T-helper 1 cell treated with Interleukin-12 subunit alpha and Interleukin-12 subunit beta and Interleukin-4 antibody, amounts not matched to agents 30 ng/mL and 1 ng/mL, for 36 hours (primary cell): ENCODE measurements around the gene GRK5. TPM values are rescaled to one million over a fixed set of nuclear protein-coding genes. Genes with fewer than 3 reads are reported as not detected.

Experiments used
- intact Hi-C: fragments of 100-400 bp; cut with micrococcal nuclease; formaldehyde crosslinking; loops from one replicate; pipeline ENCODE4 v1.15.1; 2024
- total RNA-seq: library from RNA; stranded (reverse); gene quantifications from 2 replicates; pipeline ENCODE4 v1.2.3, GENCODE V29; 2022

GRK5 gene
- total RNA-seq, 1 donor from 2014 or later = 50.1 TPM

- intact Hi-C loops = no loop called here
These were observed 205.7 kb downstream of the GRK5 start for GRCh38 chr10:119413093-119413453.

GRCh38 chr10:119413471-119414080 lies 206.2 kb downstream of the GRK5 start:
- intact Hi-C loops = no loop called here

GRCh38 chr10:119414081-119414611 lies 206.8 kb downstream of the GRK5 start:
- intact Hi-C loops = no loop called here

GRCh38 chr10:119415121-119415520 lies 207.8 kb downstream of the GRK5 start:
- intact Hi-C loops = loop anchor here (5.0 kb wide), 2 partner anchors 83 to 278 kb away; no protein-coding TSS in a partner anchor

GRCh38 chr10:119415536-119416503 lies 208.4 kb downstream of the GRK5 start:
- intact Hi-C loops = loop anchor here (2.0 to 5.0 kb wide), 4 partner anchors 84 to 279 kb away; no protein-coding TSS in a partner anchor

GRCh38 chr10:119416855-119417254 lies 209.5 kb downstream of the GRK5 start:
- intact Hi-C loops = loop anchor here (1.0 to 5.0 kb wide), 7 partner anchors 72 to 280 kb away; no protein-coding TSS in a partner anchor

- intact Hi-C loops = loop anchor here (1.0 to 5.0 kb wide), 7 partner anchors 71 to 281 kb away; no protein-coding TSS in a partner anchor
These were observed 210.5 kb downstream of the GRK5 start for GRCh38 chr10:119417852-119418251.

- intact Hi-C loops = loop anchor here (5.0 kb wide), 2 partner anchors 86 to 281 kb away; no protein-coding TSS in a partner anchor
These were observed 211.0 kb downstream of the GRK5 start for GRCh38 chr10:119418362-119418761.

- intact Hi-C loops = loop anchor here (5.0 kb wide), 2 partner anchors 88 to 283 kb away; no protein-coding TSS in a partner anchor
These were observed 212.6 kb downstream of the GRK5 start for GRCh38 chr10:119419931-119420330.

GRCh38 chr10:119420950-119421875 lies 213.8 kb downstream of the GRK5 start:
- intact Hi-C loops = no loop called here

- intact Hi-C loops = no loop called here
These were observed 214.7 kb downstream of the GRK5 start for GRCh38 chr10:119421891-119422681.

- intact Hi-C loops = no loop called here
These were observed 215.5 kb downstream of the GRK5 start for GRCh38 chr10:119422682-119423509.

- intact Hi-C loops = no loop called here
These were observed 216.3 kb downstream of the GRK5 start for GRCh38 chr10:119423510-119424257.

- intact Hi-C loops = no loop called here
These were observed 217.0 kb downstream of the GRK5 start for GRCh38 chr10:119424258-119424975.

- intact Hi-C loops = no loop called here
These were observed 217.9 kb downstream of the GRK5 start for GRCh38 chr10:119425102-119425880.

- intact Hi-C loops = no loop called here
These were observed 218.5 kb downstream of the GRK5 start for GRCh38 chr10:119425881-119426170.

- intact Hi-C loops = no loop called here
These were observed 219.3 kb downstream of the GRK5 start for GRCh38 chr10:119426699-119427098.
